NCI-H2171 treated with DMSO at 0.1 percent for 48 hours (cell line): ENCODE measurements around the gene MKX.

ENCODE experiments used
- DNase-seq: peaks from one replicate; lab custom pipeline; 2025; lab: John Stamatoyannopoulos, UW

The MKX gene, protein sequence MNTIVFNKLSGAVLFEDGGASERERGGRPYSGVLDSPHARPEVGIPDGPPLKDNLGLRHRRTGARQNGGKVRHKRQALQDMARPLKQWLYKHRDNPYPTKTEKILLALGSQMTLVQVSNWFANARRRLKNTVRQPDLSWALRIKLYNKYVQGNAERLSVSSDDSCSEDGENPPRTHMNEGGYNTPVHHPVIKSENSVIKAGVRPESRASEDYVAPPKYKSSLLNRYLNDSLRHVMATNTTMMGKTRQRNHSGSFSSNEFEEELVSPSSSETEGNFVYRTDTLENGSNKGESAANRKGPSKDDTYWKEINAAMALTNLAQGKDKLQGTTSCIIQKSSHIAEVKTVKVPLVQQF

DNA sequence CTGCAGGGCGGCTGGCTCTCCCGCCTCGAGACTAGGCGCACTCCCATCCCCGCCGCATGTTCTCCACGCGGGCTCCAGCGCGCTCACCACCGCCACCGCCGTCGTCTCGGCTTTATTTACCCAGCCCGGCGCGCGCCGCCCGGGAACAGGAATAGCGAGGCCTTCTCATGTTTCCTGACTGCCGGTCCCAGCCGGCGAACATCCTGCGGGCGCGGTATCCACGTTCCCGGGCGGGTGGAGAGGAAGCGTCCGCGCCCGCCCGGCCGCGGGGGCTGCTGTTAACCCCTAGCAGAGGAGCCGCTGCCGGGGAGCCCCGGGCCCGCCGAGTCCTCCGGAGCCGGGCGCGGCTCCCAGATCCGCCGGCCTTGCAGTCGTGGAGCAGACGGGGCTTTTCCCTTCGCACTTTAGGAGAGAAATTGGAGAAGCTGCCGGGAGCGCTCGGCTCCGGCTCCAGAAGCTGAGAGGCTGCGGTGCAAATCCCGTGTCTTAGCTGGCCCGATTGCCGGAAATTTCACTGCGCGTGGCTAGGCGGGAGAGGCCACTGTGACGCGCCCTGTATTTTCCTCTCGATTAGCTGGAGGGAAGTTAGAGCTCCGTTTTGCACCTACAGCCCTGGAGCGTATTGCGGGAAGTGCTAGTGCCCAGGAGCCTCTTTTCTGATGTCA is at the start of gene MKX:
Gene MKX (minus strand): TSS at position 88 of the 665 bp plus-strand sequence. CDS start 2,404 bp downstream, outside the sequence.
- DNase-seq, result peak; percentile 1

DNA sequence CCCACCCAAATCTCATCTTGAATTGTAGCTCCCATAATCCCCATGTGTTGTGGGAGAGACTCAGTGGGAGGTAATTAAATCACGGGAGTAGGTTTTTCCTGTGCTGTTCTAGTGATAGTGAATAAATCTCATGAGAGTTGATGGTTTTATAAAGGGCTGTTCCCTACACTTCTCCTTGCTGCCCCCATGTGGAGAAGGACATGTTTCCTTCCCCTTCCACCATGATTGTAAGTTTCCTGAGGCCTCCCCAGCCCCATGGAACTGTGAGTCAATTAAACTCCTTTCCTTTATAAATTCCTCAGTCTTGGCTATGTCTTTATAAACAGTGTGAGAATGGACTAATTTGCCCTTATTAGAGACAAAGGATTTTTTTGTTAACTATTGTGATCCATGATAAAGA is 48.5 kb upstream of the MKX start:
- DNase-seq, result no peak

DNA sequence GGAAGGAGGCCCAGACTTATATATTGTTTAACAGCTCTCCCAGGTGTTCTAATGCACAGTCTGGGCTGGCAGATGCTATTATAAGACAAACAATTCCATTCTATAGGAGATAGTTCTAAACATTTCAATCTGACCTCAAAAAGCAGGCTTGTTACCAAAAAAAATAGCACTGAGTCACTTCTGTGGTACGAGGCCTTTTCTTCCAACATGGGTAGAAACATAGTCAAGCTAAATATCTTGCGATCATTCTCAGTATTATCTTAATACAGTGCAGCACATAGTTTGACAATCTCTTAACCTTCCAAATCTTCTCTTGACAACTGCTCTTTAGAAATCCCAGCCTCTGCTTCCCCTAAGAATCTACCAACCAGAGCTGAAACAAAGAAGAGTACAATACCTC is 46.6 kb upstream of the MKX start:
- no peak for DNase-seq

DNA sequence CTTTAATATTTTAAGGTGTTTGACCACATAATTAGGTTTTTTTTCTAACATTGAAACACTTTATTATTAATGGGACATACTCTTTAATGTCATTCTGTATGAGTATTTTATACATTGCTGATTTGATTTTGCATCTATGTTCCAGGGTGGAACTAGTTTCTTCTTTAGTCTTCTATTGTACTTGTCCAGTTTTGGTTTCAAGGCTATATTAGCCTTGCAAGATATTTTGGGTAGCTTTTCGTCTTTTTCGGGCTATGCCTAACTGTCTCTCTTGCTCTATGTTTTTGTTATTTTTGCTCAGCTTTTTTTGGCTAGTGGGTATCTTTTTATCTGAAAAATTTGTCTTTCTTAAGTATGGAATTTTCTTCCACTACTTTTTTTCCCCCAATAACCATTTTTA is 38.7 kb upstream of the MKX start:
- no peak for DNase-seq

DNA sequence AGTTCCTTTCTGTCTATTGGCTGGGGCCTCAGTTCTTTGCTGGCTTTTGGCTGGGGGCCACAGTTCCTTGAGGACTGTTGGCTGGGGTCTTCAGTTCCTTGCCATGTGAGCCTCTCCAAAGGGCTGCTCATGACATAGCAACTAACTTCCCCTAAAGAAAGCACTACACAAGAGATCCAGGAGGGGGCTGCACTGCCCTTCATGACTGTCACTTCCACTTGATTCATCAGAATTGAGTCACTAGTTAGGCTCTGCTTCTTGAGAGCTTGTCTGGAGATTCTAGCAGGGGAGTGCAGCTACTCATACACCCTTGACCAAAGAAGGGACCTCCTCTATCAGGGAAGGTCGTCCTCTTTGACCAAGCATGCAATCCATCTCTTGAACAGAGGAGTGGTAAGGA is 38.0 kb upstream of the MKX start:
- no peak for DNase-seq

DNA sequence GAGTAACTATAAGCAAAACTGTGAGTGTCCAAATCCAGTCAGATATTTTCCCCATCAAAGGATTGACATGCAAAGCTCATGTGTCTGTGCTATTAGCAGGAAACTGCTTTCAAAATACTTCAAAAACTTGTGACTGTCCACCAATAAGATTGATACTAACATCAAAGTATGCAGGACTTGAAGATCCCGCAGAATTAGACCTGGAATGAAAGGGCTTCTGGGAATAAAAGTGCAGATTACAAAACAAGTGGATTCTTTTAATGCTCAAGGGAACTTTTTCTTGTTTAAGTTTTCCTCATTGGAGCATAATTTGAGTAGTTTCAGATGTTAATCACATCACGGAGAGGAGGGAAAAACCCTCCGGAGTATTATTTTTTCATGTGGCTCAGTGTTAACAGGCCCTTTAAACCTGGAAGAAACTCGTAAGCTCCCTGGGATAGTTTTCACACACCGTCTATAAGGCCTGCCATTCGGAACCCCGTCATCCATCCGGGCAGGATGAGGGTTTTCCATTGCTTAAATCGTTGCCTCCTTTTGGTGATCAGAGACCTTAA is 33.9 kb upstream of the MKX start:
- DNase-seq, result no peak

DNA sequence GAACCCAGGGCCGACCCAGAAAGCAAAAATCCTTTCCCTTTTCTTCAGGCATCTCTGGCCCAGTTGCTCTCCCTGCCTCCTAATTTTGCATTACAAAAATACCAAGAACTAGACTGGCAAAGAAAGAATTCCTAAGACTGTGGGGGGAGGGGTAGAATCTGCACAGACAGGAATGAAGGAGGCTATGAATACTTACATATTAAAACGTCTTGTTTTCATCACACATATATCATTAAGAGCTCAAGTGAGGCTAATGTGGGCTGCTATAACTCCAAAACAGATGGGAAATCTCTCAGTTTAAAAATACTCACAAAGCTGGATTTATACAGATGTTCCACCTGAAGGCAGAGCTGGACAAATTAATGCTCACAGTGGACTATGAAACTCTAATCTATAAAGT is 29.2 kb upstream of the MKX start:
- DNase-seq, result no peak

DNA sequence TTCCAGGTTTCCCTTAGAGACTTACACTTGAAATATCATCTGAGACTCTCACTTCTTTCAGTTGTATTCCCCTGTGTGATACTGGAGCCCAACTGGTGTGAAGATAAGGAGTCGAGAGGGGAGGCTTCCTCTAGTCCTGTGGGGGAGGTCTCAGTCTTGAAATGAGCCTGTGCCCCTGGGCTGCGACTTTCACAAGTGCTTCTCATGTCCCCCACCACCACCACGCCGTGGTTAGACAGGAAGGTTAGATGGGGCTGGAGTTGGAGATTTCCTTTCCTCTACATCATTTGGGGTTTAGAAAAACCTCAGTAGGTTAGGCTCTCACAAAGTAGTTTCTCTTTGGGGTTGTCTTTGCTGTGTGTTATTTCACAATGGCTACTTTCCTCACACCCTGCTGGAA is 25.6 kb upstream of the MKX start:
- no peak for DNase-seq

DNA sequence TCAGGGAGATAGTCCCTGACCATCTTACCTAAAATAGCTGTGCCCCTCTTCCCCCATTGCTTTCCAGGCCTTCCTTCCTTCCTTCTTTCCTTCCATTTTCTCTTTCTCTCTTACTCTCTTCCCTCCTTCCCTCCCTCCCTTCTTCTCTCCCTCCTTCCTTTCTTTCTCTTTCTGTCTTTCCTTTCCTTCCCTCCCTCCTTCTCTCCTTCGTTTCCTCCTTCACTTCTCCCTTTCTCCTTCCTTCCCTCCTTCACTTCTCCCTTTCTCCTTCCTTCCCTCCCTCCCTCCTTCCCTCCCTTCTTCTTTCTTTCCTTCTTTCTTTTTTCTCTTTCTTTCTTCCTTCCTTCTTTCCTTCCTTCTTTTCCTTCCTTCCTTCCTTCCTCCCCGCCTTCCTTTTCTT is 24.6 kb upstream of the MKX start:
- no peak for DNase-seq

DNA sequence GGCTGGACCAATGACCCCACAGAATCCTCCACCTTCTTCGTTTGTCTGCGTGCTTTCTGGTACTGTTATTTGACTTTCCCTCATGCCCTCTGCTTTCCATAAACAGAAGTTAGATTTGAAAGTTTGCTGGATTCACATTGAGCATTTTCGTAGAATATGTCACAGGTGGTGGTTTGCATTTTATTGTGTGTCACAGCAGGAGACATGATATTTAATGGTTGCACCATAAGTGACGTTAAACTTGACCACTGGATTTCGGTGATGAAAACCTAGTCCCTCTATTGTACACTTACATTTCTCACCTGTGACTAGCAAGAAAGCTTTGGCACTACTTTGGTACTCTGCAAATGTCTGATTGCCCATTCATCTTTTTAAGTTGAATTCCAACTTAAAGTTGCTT is 15.2 kb upstream of the MKX start:
- no peak for DNase-seq

DNA sequence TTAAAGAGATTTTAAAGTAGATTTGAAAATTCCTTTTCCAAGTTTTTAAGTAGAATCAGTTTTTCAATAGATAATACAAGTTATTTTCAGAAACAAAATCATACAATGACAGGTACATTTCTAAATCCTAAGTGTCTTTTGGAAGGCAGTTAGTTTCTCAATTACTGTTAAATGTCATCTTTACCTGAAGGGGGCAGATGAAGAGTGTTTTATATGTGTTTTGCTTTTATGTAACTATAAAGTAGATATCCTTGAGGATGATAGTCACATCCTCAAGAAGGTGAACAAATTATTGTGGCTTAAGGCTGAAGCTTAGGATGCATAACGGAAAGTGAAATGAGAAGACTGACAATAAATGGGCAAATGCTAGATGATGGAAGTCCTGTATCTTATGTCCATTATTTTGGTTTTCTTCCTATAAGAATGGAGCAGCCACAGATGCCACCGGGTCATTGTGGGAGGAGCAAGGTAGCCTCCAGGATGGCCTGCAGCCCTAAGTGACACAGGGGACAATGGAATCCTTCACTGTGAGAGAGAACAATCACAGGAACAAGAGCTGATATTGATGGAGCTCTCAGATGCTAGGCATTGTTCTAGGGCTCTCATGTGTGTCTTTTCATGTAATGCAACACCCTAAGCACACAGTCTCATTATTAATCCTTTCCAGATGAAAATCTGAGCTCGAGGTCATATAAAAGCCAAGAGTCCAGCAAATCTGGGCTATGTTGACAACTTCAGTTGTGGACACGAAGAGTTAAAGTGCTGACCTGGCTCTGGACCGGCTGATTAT is 14.1 kb upstream of the MKX start:
- no peak for DNase-seq

DNA sequence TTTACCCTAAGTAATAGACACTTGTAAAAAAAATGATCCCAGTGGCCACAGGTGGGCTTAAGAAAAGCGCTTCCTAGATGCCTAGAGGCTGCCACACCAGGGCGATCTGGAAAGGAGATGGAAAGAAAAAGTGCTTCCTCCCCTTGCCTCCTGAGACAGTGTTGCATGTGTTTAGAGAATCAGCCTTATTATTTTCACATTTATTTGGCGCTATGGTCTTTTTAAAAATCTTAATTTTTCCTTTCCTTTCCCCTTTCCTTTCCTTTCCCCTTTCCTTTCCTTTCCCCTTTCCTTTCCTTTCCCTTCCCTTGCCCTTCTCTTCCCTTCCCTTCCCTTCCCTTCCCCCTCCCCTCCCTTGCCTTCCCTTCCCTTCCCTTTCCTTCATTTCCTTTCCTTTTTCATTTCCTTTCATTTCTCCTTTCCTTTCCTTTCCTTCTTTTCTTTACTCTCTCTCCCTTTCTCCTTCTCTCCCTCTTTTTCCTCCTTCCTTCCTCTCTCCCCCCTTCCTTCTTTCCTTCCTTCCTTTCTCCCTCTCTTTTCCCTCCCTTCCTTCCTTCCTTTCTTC is 7.1 kb upstream of the MKX start:
- DNase-seq, result no peak

DNA sequence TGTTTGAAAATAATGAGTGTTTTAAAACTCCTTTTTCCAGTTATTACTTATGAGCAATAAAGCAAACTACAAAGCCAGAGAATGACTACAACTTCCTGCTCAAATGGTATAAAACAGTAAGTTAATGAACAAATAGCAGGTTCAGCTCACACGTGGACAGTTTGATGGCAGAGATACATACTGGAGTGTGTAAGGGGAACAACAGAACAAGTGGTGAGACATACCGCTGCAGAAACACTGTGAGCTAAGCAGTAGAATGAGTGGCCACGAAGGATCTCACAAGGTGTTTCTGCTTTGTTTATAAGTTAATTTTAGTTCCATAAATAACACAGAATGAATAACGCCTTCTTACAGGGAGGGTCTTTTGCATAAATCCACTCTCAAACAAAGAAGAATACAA is 3.0 kb upstream of the MKX start:
- DNase-seq, result no peak

DNA sequence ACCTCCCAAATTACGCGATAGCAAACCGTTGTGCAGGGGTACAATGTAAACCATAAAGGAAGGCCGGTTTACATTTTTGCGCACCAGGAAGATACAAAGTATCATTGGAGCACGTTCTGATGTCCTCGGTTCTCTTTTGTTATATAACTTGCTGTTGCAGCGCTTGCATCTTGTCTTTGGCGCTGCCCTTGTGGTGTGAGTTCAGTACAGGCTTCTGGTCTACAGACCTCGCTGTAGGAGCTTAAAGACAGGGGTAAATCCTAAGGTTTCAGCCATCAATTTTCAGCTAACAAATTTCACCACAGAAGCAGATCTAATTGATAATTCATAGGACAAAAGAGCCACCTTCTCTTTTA is 1.5 kb upstream of the MKX start:
- DNase-seq, result no peak

DNA sequence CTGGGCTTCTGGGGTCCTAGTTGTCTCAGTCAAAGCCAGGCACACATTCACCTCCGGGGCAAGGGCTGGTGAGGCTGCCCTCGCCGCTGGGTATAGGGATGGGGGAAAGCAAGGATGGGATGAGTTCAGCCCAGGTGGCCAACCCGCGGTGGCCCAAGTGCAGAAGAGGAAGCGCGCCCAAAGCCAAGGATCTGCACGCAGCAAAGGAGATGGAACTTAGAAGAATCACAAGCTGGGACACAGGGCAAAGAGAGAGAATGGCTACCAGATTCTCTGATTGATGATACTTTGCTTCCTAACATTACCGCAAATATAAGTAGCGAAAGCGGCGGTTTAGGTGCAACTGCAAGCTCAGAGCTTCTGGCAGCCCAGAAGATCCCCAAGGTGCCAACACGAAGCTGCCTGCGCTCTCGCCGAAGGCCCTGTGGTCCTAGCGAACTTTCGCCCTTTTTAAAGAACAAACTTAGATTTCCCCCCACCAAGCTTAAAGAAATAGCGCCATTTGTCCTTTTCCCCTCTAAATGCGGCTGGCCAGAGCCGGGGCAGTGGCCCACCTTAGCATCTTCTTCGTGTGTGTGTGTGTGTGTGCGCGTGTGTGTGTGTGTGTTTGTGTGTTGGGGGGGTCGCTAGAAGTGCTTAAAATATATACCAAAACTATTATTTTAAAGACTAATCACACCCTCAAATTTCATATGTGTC is 927 bp upstream of the MKX start:
- no peak for DNase-seq

DNA sequence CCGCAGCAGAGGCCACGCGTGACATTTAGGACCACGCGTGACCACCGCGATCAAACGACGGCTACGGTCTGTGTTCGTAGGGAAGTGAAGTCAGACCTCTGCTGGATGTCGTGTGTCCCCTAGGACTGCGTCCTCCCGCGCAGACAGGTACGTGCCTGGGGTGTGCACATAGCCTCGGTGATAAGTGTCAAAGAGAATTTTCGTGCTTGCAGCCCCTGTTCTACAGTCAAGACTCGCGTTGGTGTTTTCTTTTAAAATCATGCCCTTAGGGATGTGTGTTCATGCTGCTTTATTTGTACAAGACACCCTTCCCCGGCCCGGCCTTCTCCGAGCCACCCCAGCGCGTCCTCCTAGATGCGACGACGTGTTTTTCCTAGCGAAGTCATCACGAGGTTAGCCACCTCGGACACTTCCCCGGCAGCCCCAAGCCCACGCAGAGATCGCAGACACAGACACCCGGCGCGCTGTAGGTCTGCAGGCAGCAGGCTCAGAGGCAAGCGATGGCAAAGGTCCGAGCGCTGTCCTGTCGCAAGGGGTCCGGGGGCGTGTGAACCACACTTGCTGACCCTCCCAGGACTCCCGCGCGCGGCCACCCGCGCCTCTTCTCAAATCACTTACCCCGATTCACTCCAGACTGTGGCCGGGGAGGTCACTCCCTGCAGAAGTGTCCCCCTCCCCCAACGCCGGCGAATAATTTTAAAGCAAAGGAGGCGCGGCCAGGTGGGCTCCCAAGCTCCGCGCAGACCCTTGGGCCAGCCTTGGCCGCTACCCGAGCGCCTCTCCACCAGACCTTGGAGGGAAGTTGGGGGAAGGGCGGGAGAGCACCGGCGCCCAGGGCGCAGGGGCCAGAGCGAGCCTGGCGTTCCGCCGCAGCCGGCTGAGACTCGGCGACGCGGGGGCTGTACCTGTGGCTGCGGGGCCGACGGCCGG is 552 bp downstream of the MKX start:
- no peak for DNase-seq

DNA sequence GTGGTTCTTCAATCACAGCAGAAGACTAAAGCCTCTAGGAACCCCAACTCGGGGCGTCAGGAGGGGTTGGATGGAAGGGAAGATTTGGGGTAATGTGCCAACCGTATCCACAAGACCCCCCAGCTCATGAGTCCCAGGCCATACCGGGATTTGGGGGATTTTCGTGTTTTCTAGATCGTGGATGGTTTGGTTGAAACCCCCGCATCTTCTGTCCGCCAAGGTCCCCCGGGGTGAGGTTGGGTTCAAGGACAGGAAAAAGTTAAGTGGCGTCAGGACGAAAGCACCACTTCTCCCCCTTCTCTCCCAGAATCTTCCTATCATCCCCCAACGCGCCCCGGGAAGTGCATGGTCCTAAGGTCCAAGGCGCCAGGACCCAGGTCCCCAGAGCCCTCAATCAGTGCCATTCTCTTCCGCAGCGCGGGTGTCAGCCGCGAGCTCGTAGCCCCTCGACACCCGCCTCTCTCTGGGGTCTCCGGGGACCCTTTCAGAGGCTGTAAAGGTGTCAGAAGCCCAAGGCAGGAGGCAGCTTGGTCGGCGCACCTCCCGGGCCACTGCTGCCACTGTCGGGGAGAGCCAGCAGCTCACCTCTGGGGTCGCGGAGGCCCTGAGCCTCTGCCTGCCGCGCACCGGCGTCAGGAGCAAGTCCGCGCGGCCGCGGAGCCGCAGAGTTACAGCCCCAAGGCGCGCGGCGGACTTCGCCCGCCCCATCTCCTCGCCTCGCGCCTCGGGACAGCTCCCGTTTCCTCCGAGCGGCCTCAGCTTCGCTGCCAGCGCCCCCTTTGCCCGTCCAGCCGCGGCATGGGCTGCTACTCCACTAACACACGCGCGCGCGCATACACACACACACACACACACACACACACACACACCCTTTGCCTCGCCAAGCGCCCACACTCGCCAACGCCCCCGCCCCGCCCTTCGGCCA is 1.5 kb downstream of the MKX start:
- no peak for DNase-seq

DNA sequence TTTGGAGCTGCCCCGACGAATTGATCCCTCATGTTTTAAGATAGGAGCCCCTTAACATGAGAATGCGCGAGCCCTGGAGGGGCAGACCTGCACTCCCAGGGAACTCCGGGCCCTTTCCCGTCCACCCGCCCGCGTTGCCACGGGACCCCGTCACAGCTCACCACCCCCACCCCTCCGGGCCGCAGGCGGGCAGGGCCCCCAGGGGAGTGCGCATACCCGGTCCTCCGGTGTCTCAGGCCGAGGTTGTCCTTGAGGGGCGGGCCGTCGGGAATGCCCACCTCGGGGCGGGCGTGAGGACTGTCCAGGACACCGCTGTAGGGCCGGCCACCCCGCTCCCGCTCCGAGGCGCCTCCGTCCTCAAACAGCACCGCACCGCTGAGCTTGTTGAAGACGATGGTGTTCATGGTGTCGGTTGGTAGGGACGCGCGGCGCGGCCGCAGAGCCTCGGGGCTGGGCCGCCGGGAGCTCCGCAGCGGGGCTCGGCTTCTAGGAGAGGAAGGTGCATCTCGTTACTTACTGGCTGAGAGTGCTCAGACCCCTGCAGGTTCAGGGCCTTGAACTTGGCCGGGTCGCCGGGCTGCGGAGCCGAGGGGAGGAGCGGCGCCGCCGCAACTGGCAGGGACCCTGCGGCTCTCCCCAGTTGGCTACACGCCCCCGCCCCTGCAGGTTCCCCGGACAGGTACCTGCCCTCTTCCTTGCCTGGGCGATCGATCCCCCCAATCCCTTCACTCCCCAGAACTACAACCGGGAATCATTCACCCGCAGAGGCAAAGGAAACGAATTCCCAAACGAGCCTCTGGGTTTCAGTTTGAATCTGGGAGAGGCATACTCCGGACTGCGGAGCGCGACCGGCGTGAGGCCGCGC is 2.4 kb downstream of the MKX start:
- DNase-seq, result no peak
